ENCODE results near the gene SUGCT.

- TF ChIP-seq ZHX1 (CRISPR knock-in tag; IDR thresholded peaks at IDR 0.05; ENCODE audit: low read depth) (no peak), CTCF (CRISPR knock-in tag; IDR thresholded peaks at IDR 0.05) (no peak), ZNF800 (CRISPR knock-in tag; IDR thresholded peaks at IDR 0.05) (no peak), ZSCAN20 (CRISPR knock-in tag; IDR thresholded peaks at IDR 0.05; ENCODE audit: borderline replicate concordance) (no peak), MAX (IDR thresholded peaks at IDR 0.05) (no peak), RFX5 (IDR thresholded peaks at IDR 0.05; ENCODE audit: low read depth, low read length) (no peak), CBX5 (CRISPR knock-in tag; IDR thresholded peaks at IDR 0.05; ENCODE audit: borderline replicate concordance) (no peak), SKIL (CRISPR knock-in tag; IDR thresholded peaks at IDR 0.05; ENCODE audit: borderline replicate concordance) (no peak), USF2 (IDR thresholded peaks at IDR 0.05; ENCODE audit: low read depth, low read length) (no peak), USF2 (CRISPR knock-in tag; IDR thresholded peaks at IDR 0.05; ENCODE audit: borderline replicate concordance) (no peak)
Measured at GRCh38 chr7:40747856-40748255, 613.1 kb downstream of the SUGCT start.
